OCI-LY1 (cell line): ENCODE results near the gene TBX15.

Experiments used
- H2AFZ ChIP-seq: fragments of 200-600 bp; sonication (generic), shearing (Covaris generic); 2 replicates; pipeline ENCODE4 v1.6.0; 2014; ENCODE audit warnings: antibody characterized with exemption, mild to moderate bottlenecking, low read length
- H3F3A ChIP-seq: fragments of 200-600 bp; sonication (generic), shearing (Covaris generic); 2 replicates; pipeline ENCODE4 v1.6.0; 2014; ENCODE audit warnings: mild to moderate bottlenecking, antibody characterized with exemption, low read length, moderate library complexity; ENCODE audit not compliant: insufficient read depth
- H3K27ac ChIP-seq: fragments of 200-600 bp; sonication (generic); 2 replicates; pipeline ENCODE4 v1.5.1; 2014; ENCODE audit warnings: low read length, mixed run types, mild to moderate bottlenecking, low read depth; ENCODE audit not compliant: poor library complexity, severe bottlenecking
- H3K27me3 ChIP-seq: fragments of 200-600 bp; sonication (generic); 2 replicates; pipeline ENCODE4 v1.6.0; 2014; ENCODE audit warnings: antibody characterized with exemption, mild to moderate bottlenecking, low read length, moderate library complexity; ENCODE audit not compliant: insufficient read depth
- H3K36me3 ChIP-seq: fragments of 200-600 bp; sonication (generic); 2 replicates; pipeline ENCODE4 v1.6.1; 2014; ENCODE audit warnings: mild to moderate bottlenecking, antibody characterized with exemption, low read length, moderate library complexity, mixed read lengths; ENCODE audit not compliant: insufficient read depth
- H3K4me1 ChIP-seq: fragments of 200-600 bp; sonication (generic); 2 replicates; pipeline ENCODE4 v1.5.1; 2014; ENCODE audit warnings: mild to moderate bottlenecking, low read length, moderate library complexity; ENCODE audit not compliant: insufficient read depth, severe bottlenecking
- H3K4me2 ChIP-seq: fragments of 200-600 bp; sonication (generic), shearing (Covaris generic); 2 replicates; pipeline ENCODE4 v1.6.1; 2014; ENCODE audit warnings: low read length
- H3K4me3 ChIP-seq: fragments of 200-600 bp; sonication (generic); 2 replicates; pipeline ENCODE4 v1.5.1; 2014; ENCODE audit warnings: low read length, low read depth, mild to moderate bottlenecking, mixed read lengths; ENCODE audit not compliant: poor library complexity, severe bottlenecking
- H3K79me2 ChIP-seq: fragments of 200-600 bp; shearing (Covaris generic); 2 replicates; pipeline ENCODE4 v1.6.1; 2016; ENCODE audit warnings: mixed run types, low read length, mixed read lengths; ENCODE audit not compliant: insufficient read depth
- H3K9ac ChIP-seq: fragments of 200-600 bp; sonication (generic), shearing (Covaris generic); 2 replicates; pipeline ENCODE4 v1.6.1; 2014; ENCODE audit warnings: mild to moderate bottlenecking, low read length, mixed read lengths
- H3K9me2 ChIP-seq: fragments of 200-600 bp; sonication (generic), shearing (Covaris generic); 2 replicates; pipeline ENCODE4 v1.6.1; 2014; ENCODE audit warnings: low read depth, mild to moderate bottlenecking, low read length, mixed read lengths
- H3K9me3 ChIP-seq: fragments of 200-600 bp; shearing (Covaris generic); 2 replicates; pipeline ENCODE4 v1.6.1; 2014; ENCODE audit warnings: low read length, mixed read lengths
- H4K20me1 ChIP-seq: fragments of 200-600 bp; sonication (generic), shearing (Covaris generic); 2 replicates; pipeline ENCODE4 v1.6.0; 2016; ENCODE audit warnings: mild to moderate bottlenecking, low read length; ENCODE audit not compliant: insufficient read depth
- EZH2 ChIP-seq: fragments of 200-600 bp; sonication (generic), shearing (Covaris generic); IDR thresholded peaks from 2 replicates; pipeline ENCODE4 v1.8.0; 2017; ENCODE audit warnings: borderline replicate concordance, mixed run types, mild to moderate bottlenecking, antibody characterized with exemption, low read length, moderate library complexity, mixed read lengths
- TF ChIP-seq, protein P1 (sequence below): fragments of 200-600 bp; sonication (generic), shearing (Covaris generic); IDR thresholded peaks from 2 replicates; pipeline ENCODE4 v1.5.1; 2017; ENCODE audit warnings: mild to moderate bottlenecking, antibody characterized with exemption, low read length, moderate library complexity, mixed read lengths

TBX15 gene

DNA sequence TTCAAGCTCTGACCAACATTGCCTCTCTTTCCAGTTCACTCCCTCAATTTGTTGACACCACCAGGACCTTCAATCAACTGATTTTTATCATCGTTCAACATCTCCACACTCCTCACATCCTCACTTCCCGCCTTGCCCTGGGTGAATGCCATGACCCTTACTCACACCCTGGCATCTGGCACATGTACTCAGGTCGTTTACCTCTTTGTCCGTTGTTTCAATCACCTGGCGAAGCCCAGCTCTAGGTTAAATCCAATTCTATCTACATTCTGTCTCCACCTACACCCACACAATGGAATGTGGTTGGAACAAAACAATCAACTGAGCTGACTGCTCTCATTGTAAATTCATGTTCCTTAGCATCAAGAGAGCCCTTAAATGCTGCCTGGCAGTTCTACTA lies 24.2 kb upstream of the TBX15 start:
- TF ChIP-seq, protein P1, sequence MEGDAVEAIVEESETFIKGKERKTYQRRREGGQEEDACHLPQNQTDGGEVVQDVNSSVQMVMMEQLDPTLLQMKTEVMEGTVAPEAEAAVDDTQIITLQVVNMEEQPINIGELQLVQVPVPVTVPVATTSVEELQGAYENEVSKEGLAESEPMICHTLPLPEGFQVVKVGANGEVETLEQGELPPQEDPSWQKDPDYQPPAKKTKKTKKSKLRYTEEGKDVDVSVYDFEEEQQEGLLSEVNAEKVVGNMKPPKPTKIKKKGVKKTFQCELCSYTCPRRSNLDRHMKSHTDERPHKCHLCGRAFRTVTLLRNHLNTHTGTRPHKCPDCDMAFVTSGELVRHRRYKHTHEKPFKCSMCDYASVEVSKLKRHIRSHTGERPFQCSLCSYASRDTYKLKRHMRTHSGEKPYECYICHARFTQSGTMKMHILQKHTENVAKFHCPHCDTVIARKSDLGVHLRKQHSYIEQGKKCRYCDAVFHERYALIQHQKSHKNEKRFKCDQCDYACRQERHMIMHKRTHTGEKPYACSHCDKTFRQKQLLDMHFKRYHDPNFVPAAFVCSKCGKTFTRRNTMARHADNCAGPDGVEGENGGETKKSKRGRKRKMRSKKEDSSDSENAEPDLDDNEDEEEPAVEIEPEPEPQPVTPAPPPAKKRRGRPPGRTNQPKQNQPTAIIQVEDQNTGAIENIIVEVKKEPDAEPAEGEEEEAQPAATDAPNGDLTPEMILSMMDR: no peak
- no peak for TF ChIP-seq EZH2
- Histone ChIP-seq H3K4me3 (no peak overlapping the region), H3K4me2 (no peak overlapping the region), H4K20me1 (no peaks in the 10 kb centered on the region), H3F3A (no peaks in the 10 kb centered on the region), H3K27me3 (no peaks in the 10 kb centered on the region), H3K4me1 (no peaks in the 10 kb centered on the region), H2AFZ (no peak overlapping the region), H3K27ac (no peak overlapping the region), H3K9me3 (no peaks in the 10 kb centered on the region), H3K36me3 (no peaks in the 10 kb centered on the region), H3K79me2 (no peaks in the 10 kb centered on the region), H3K9me2 (no peaks in the 10 kb centered on the region), H3K9ac (no peak overlapping the region)

DNA sequence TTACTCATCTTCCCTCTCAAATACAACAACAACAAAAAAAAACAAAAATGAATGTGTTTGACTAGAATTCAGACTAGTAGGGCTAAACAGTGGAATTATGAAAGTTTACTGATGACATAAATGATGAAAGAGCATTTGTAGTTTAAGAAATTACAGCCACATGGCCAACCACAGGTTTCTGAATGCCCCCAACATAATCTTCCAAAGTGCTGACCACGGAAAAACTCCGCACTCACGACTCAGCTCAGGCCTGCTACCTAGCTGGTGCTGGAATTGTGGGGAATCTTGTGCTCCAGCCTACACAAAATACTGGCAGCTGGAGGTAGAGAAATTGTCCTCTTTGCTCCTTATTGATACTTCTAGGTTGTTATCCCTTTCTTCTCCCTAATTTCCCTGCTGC lies 23.6 kb upstream of the TBX15 start:
- Histone ChIP-seq H3K27ac (no peak overlapping the region), H3K79me2 (no peaks in the 10 kb centered on the region), H3K4me2 (no peak overlapping the region), H3K36me3 (no peaks in the 10 kb centered on the region), H3K9me2 (no peaks in the 10 kb centered on the region), H3K4me3 (no peak overlapping the region), H3K9me3 (no peaks in the 10 kb centered on the region), H3K9ac (no peak overlapping the region), H4K20me1 (no peaks in the 10 kb centered on the region), H2AFZ (no peak overlapping the region), H3K4me1 (no peaks in the 10 kb centered on the region), H3F3A (no peaks in the 10 kb centered on the region), H3K27me3 (no peaks in the 10 kb centered on the region)
- no peak for TF ChIP-seq EZH2
- TF ChIP-seq, protein P1: no peak

DNA sequence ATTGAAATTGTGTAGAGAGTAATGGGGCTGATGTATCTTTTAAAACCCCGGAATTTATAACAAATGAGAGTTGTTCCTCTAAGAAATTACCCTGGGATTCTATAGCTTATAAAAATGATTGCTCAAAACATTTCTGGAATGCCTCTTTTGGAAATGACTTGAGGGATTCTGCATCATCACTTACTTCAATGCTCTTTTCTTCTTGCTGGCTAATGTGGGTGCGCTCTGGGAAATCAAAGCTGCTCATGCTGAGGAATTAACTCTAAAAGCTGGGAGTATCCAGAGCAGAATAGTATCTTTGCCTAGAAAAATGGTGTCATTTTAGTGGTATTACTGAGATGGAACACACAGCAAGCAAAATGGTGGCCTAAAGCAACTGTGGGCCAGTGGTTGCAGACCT lies 23.0 kb upstream of the TBX15 start:
- Histone ChIP-seq H3K27me3 (no peaks in the 10 kb centered on the region), H4K20me1 (no peaks in the 10 kb centered on the region), H3K79me2 (no peaks in the 10 kb centered on the region)

More for the DNA sequence above, 23.0 kb upstream of the TBX15 start:
- Histone ChIP-seq H3F3A (no peaks in the 10 kb centered on the region), H3K36me3 (no peaks in the 10 kb centered on the region), H3K9me3 (no peaks in the 10 kb centered on the region), H3K27ac (no peak overlapping the region), H3K4me3 (no peak overlapping the region), H2AFZ (no peak overlapping the region), H3K9ac (no peak overlapping the region), H3K9me2 (no peaks in the 10 kb centered on the region), H3K4me2 (no peak overlapping the region), H3K4me1 (no peaks in the 10 kb centered on the region)
- TF ChIP-seq EZH2: no peak
- TF ChIP-seq, protein P1: no peak
